Measurements from ENCODE around the gene LRRC26. TPM values are rescaled to one million over a fixed set of nuclear protein-coding genes. Genes with fewer than 3 reads are reported as not detected.

The LRRC26 gene
- polyA plus RNA-seq, 2 donors: 0.24 to 0.81 TPM

DNA sequence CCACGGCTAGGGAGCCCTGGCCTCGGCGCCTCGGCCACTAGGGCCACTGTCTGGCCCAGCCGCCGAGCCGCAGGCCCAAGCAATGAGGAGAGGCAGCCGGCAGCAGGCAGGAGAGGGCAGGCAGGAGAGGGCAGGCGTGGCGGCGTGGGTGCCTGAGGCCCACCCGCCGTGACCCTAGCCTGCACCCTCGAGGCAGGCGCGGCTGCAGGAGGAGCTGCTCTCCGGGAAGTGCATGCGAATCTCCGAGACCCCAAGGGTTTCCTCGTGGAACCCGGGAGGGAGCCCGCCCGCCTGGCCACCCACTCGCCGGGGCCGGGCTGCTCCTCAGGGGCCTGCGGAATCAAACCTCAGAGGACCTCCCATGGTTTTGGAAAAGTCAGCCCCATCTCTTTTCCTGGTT, 21.6 kb downstream of the LRRC26 start:
- H3K36me3 ChIP-seq (ENCODE audit: control insufficient read depth in 2 of 2, insufficient read depth in 2 of 2, low read length in 1 of 2): no peaks in the 10 kb centered on the region
- H3K4me3 ChIP-seq (ENCODE audit: low read depth in 1 of 2, low read length in 2 of 2): no peak overlapping the region
- peaks cover 0 to 2% of the 10 kb centered on the region in 2 donors for H3K27me3 ChIP-seq (ENCODE audit: control insufficient read depth in 1 of 2, insufficient read depth in 2 of 2, low read length in 2 of 2)
- 67 to 72% methylated on average over 25 to 27 of the region's 27 CpGs for WGBS, 2 donors
- H3K9me3 ChIP-seq (ENCODE audit: control insufficient read depth in 2 of 2, insufficient read depth in 1 of 2, low read depth in 1 of 2, low read length in 1 of 2): peaks cover 0 to 3% of the 10 kb centered on the region in 2 donors
- peaks cover 0 to 5% of the 10 kb centered on the region in 2 donors for H3K4me1 ChIP-seq (ENCODE audit: control insufficient read depth in 2 of 2, insufficient read depth in 2 of 2, low read length in 1 of 2)
- H3K27ac ChIP-seq (ENCODE audit: low read depth in 2 of 2, low read length in 1 of 2): no peak overlapping the region

- Histone ChIP-seq H3K27ac (ENCODE audit: low read depth in 2 of 2, low read length in 1 of 2) (no peak overlapping the region), H3K27me3 (ENCODE audit: control insufficient read depth in 1 of 2, insufficient read depth in 2 of 2, low read length in 2 of 2) (peaks cover 0 to 2% of the 10 kb centered on the region in 2 donors), H3K36me3 (ENCODE audit: control insufficient read depth in 2 of 2, insufficient read depth in 2 of 2, low read length in 1 of 2) (no peaks in the 10 kb centered on the region), H3K4me1 (ENCODE audit: control insufficient read depth in 2 of 2, insufficient read depth in 2 of 2, low read length in 1 of 2) (peaks cover 0 to 5% of the 10 kb centered on the region in 2 donors), H3K9me3 (ENCODE audit: control insufficient read depth in 2 of 2, insufficient read depth in 1 of 2, low read depth in 1 of 2, low read length in 1 of 2) (peaks cover 0 to 3% of the 10 kb centered on the region in 2 donors), H3K4me3 (ENCODE audit: low read depth in 1 of 2, low read length in 2 of 2) (no peak overlapping the region)
- WGBS, 2 donors: 25 to 31% methylated on average over 22 to 24 of the region's 24 CpGs
Measured at GRCh38 chr9:137147793-137148160, 22.1 kb downstream of the LRRC26 start.

DNA sequence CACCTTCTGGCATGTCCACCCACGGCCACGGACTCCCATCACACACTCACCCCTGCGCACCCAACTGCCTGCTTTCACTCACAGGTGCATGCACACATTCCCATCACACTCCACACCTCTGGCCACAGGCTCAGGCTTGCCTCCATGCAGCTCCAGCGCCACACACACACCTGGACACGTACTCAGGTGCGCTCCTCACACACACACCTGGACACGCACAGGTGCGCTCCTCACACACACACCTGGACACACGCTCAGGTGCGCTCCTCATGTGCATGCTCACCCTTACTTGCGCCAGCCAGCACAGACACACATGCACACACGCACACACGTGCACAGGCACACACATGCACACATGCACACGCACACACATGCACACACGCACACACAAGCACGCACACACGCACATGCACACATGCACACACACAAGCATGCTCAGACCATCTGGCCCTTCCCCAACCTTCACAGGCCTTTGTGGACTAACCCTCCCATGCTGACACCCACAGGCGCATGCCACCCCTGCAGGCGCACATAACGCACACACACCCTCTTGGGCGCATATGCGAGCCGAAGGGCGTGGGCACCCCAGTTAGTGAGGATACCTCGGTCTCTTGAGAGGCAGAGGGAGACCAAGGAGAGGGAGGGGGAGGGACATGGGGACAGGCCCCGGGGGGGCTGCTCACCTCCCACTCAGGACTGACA, 22.6 kb downstream of the LRRC26 start:
- WGBS, 2 donors: 77 to 81% methylated on average over 26 of the region's 26 CpGs
- Histone ChIP-seq H3K36me3 (ENCODE audit: control insufficient read depth in 2 of 2, insufficient read depth in 2 of 2, low read length in 1 of 2) (no peaks in the 10 kb centered on the region), H3K9me3 (ENCODE audit: control insufficient read depth in 2 of 2, insufficient read depth in 1 of 2, low read depth in 1 of 2, low read length in 1 of 2) (peaks cover 0 to 3% of the 10 kb centered on the region in 2 donors), H3K27me3 (ENCODE audit: control insufficient read depth in 1 of 2, insufficient read depth in 2 of 2, low read length in 2 of 2) (peaks cover 0 to 2% of the 10 kb centered on the region in 2 donors), H3K4me1 (ENCODE audit: control insufficient read depth in 2 of 2, insufficient read depth in 2 of 2, low read length in 1 of 2) (peaks cover 0 to 5% of the 10 kb centered on the region in 2 donors), H3K27ac (ENCODE audit: low read depth in 2 of 2, low read length in 1 of 2) (no peak overlapping the region), H3K4me3 (ENCODE audit: low read depth in 1 of 2, low read length in 2 of 2) (no peak overlapping the region)

- no peak overlapping the region for H3K4me3 ChIP-seq (ENCODE audit: low read depth in 1 of 2, low read length in 2 of 2)
- peaks cover 0 to 3% of the 10 kb centered on the region in 2 donors for H3K9me3 ChIP-seq (ENCODE audit: control insufficient read depth in 2 of 2, insufficient read depth in 1 of 2, low read depth in 1 of 2, low read length in 1 of 2)
- H3K27me3 ChIP-seq (ENCODE audit: control insufficient read depth in 1 of 2, insufficient read depth in 2 of 2, low read length in 2 of 2): peaks cover 0 to 2% of the 10 kb centered on the region in 2 donors
- no peak overlapping the region for H3K27ac ChIP-seq (ENCODE audit: low read depth in 2 of 2, low read length in 1 of 2)
- peaks cover 0 to 5% of the 10 kb centered on the region in 2 donors for H3K4me1 ChIP-seq (ENCODE audit: control insufficient read depth in 2 of 2, insufficient read depth in 2 of 2, low read length in 1 of 2)
- WGBS, 2 donors: 63% methylated on average over 6 to 9 of the region's 9 CpGs
- no peaks in the 10 kb centered on the region for H3K36me3 ChIP-seq (ENCODE audit: control insufficient read depth in 2 of 2, insufficient read depth in 2 of 2, low read length in 1 of 2)
Measured at GRCh38 chr9:137146527-137146918, 23.3 kb downstream of the LRRC26 start.

- no peak overlapping the region for H3K27ac ChIP-seq (ENCODE audit: low read depth in 2 of 2, low read length in 1 of 2)
- H3K4me3 ChIP-seq (ENCODE audit: low read depth in 1 of 2, low read length in 2 of 2): no peak overlapping the region
- H3K4me1 ChIP-seq (ENCODE audit: control insufficient read depth in 2 of 2, insufficient read depth in 2 of 2, low read length in 1 of 2): peaks cover 0 to 5% of the 10 kb centered on the region in 2 donors
- H3K36me3 ChIP-seq (ENCODE audit: control insufficient read depth in 2 of 2, insufficient read depth in 2 of 2, low read length in 1 of 2): no peaks in the 10 kb centered on the region
- peaks cover 0 to 2% of the 10 kb centered on the region in 2 donors for H3K27me3 ChIP-seq (ENCODE audit: control insufficient read depth in 1 of 2, insufficient read depth in 2 of 2, low read length in 2 of 2)
- peaks cover 0 to 3% of the 10 kb centered on the region in 2 donors for H3K9me3 ChIP-seq (ENCODE audit: control insufficient read depth in 2 of 2, insufficient read depth in 1 of 2, low read depth in 1 of 2, low read length in 1 of 2)
- WGBS, 2 donors: 48 to 51% methylated on average over 40 to 49 of the region's 49 CpGs
Measured at GRCh38 chr9:137145731-137146526, 23.9 kb downstream of the LRRC26 start.

DNA sequence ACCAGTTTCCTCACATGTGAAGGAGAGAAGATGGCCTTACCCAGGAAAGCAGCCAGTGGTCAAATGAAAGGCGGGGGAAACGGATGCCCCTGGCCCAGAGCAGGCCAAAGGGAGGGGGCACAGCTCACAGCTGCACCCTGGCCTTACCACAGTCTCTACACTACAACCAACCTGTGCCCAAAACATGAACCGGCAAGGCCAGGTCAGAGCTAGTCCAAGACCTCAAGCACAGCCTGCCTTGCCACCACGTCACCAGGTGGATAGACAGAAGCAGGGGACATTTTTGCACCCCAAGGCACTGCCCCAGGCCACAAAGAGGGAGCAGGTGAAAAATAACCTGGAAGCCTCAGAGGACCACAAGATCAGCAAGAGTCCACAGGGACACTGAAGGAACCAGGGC, 26.4 kb downstream of the LRRC26 start:
- H3K27ac ChIP-seq (ENCODE audit: low read depth in 2 of 2, low read length in 1 of 2): no peak overlapping the region
- H3K27me3 ChIP-seq (ENCODE audit: control insufficient read depth in 1 of 2, insufficient read depth in 2 of 2, low read length in 2 of 2): peaks cover 0 to 14% of the 10 kb centered on the region in 2 donors
- H3K4me3 ChIP-seq (ENCODE audit: low read depth in 1 of 2, low read length in 2 of 2): no peak overlapping the region
- WGBS, 2 donors: 47 to 50% methylated on average over 4 of the region's 4 CpGs
- H3K36me3 ChIP-seq (ENCODE audit: control insufficient read depth in 2 of 2, insufficient read depth in 2 of 2, low read length in 1 of 2): no peaks in the 10 kb centered on the region
- H3K4me1 ChIP-seq (ENCODE audit: control insufficient read depth in 2 of 2, insufficient read depth in 2 of 2, low read length in 1 of 2): peaks cover 4 to 7% of the 10 kb centered on the region in 2 donors
- peaks cover 0 to 7% of the 10 kb centered on the region in 2 donors for H3K9me3 ChIP-seq (ENCODE audit: control insufficient read depth in 2 of 2, insufficient read depth in 1 of 2, low read depth in 1 of 2, low read length in 1 of 2)

DNA sequence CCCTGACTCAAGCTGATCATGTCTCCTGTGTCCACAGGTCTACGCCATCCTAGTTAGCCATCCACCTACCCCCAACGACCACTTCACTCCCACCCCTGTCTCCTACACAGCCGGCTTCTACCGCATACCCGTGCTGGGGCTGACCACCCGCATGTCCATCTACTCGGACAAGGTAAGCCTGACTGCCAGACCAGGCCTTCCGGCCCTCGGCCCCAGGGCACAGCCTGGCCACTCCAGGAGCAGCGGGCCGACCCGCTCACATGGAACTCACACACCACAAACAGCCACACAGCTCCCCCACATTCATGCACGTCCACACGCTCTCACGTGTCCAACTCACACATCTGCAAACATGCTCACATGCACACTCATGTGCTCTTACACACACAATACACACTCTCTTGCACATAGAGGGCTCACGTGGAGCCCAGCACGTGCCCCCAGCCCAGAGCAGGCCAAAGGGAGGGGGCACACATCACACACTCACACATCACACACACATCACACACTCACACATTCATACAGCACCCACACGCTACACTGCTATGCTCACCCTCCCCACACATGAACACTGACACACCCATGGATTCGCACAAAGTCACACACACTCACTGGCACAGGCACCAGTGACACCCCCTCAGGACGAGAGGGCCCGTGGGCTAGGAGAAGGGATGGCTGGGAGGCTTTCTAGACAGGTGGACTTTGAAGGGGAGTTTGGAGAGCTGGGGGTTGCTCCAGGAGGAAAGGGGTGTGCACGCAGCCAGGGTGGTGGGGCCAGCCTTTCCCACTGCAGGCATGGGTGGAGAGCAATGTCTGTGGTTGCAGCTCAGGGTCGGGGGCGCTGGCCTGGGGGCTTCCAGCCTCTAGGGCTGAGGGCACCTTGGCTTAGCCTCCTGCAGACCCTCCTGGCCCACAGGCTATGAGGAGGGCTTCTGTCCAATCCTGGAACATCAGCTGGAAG, 27.6 kb downstream of the LRRC26 start:
- peaks cover 0 to 7% of the 10 kb centered on the region in 2 donors for H3K9me3 ChIP-seq (ENCODE audit: control insufficient read depth in 2 of 2, insufficient read depth in 1 of 2, low read depth in 1 of 2, low read length in 1 of 2)
- WGBS, 2 donors: 70 to 75% methylated on average over 23 to 24 of the region's 24 CpGs
- no peak overlapping the region for H3K27ac ChIP-seq (ENCODE audit: low read depth in 2 of 2, low read length in 1 of 2)
- peaks cover 0 to 20% of the 10 kb centered on the region in 2 donors for H3K27me3 ChIP-seq (ENCODE audit: control insufficient read depth in 1 of 2, insufficient read depth in 2 of 2, low read length in 2 of 2)
- no peak overlapping the region for H3K4me3 ChIP-seq (ENCODE audit: low read depth in 1 of 2, low read length in 2 of 2)
- H3K36me3 ChIP-seq (ENCODE audit: control insufficient read depth in 2 of 2, insufficient read depth in 2 of 2, low read length in 1 of 2): no peaks in the 10 kb centered on the region
- peaks cover 4 to 5% of the 10 kb centered on the region in 2 donors for H3K4me1 ChIP-seq (ENCODE audit: control insufficient read depth in 2 of 2, insufficient read depth in 2 of 2, low read length in 1 of 2)

GRCh38 chr9:137141050-137141810, 28.6 kb downstream of the LRRC26 start:
- no peak overlapping the region for H3K27ac ChIP-seq (ENCODE audit: low read depth in 2 of 2, low read length in 1 of 2)
- 68 to 69% methylated on average over 17 of the region's 17 CpGs for WGBS, 2 donors
- peaks cover 7 to 9% of the 10 kb centered on the region in 2 donors for H3K4me1 ChIP-seq (ENCODE audit: control insufficient read depth in 2 of 2, insufficient read depth in 2 of 2, low read length in 1 of 2)
- H3K36me3 ChIP-seq (ENCODE audit: control insufficient read depth in 2 of 2, insufficient read depth in 2 of 2, low read length in 1 of 2): no peaks in the 10 kb centered on the region
- H3K27me3 ChIP-seq (ENCODE audit: control insufficient read depth in 1 of 2, insufficient read depth in 2 of 2, low read length in 2 of 2): peaks cover 0 to 28% of the 10 kb centered on the region in 2 donors
- peaks cover 0 to 6% of the 10 kb centered on the region in 2 donors for H3K9me3 ChIP-seq (ENCODE audit: control insufficient read depth in 2 of 2, insufficient read depth in 1 of 2, low read depth in 1 of 2, low read length in 1 of 2)
- H3K4me3 ChIP-seq (ENCODE audit: low read depth in 1 of 2, low read length in 2 of 2): no peak overlapping the region
